ENCODE measurements around the gene RANBP17. TPM values are rescaled to one million over a fixed set of nuclear protein-coding genes. Genes with fewer than 3 reads are reported as not detected.

The RANBP17 gene
- total and polyA plus RNA-seq, 7 experiments from 2014 or later, result 3.0 TPM; not detected in 6

GRCh38 chr5:171128136-171128535 lies 266.3 kb downstream of the RANBP17 start:
- Histone ChIP-seq H3K27me3 (ENCODE audit: control insufficient read depth in 2 of 2, insufficient read depth in 2 of 2, low read length in 2 of 2) (no peaks in the 10 kb centered on the region), H3K36me3 (ENCODE audit: control insufficient read depth in 2 of 3, insufficient read depth in 3 of 3, low read length in 3 of 3) (no peaks in the 10 kb centered on the region), H3K4me3 (ENCODE audit: low read length) (no peak overlapping the region), H3K9me3 (ENCODE audit: control insufficient read depth in 2 of 3, low read length in 3 of 3) (no peaks in the 10 kb centered on the region), H3K4me1 (ENCODE audit: control insufficient read depth in 2 of 2, insufficient read depth in 2 of 2, low read length in 2 of 2) (no peaks in the 10 kb centered on the region), H3K27ac (ENCODE audit: low read depth, low read length) (no peak overlapping the region)
- H3K27me3 Mint-ChIP-seq, result peaks cover 0 to 11% (median 0%) of the 10 kb centered on the region in 5 donors
- no peak overlapping the region for H3K4me3 Mint-ChIP-seq
- intact Hi-C loops (cut with micrococcal nuclease), result no loop called here
- DNase-seq (no peak), ATAC-seq (no peak)
- ChIA-PET POLR2A (no interaction called here), CTCF (no interaction called here)
- no peak overlapping the region for H3K27ac Mint-ChIP-seq
- peaks cover 0 to 3% (median 0%) of the 10 kb centered on the region in 11 donors for H3K9me3 Mint-ChIP-seq
- H3K36me3 Mint-ChIP-seq, result no peaks in the 10 kb centered on the region
- H3K4me1 Mint-ChIP-seq, result no peaks in the 10 kb centered on the region

- H3K36me3 ChIP-seq (ENCODE audit: control insufficient read depth in 2 of 3, insufficient read depth in 3 of 3, low read length in 3 of 3), result no peaks in the 10 kb centered on the region
- ATAC-seq (no peak), DNase-seq (no peak)
- H3K9me3 ChIP-seq (ENCODE audit: control insufficient read depth in 2 of 3, low read length in 3 of 3), result no peaks in the 10 kb centered on the region
- H3K27ac ChIP-seq (ENCODE audit: low read depth, low read length), result no peak overlapping the region
- Mint-ChIP-seq H3K27me3 (no peaks in the 10 kb centered on the region), H3K9me3 (peaks cover 0 to 3% (median 0%) of the 10 kb centered on the region in 11 donors), H3K4me1 (no peaks in the 10 kb centered on the region), H3K27ac (no peak overlapping the region), H3K4me3 (no peak overlapping the region), H3K36me3 (no peaks in the 10 kb centered on the region)
- no peaks in the 10 kb centered on the region for H3K4me1 ChIP-seq (ENCODE audit: control insufficient read depth in 2 of 2, insufficient read depth in 2 of 2, low read length in 2 of 2)
- CTCF ChIA-PET, result no interaction called here
- H3K27me3 ChIP-seq (ENCODE audit: control insufficient read depth in 2 of 2, insufficient read depth in 2 of 2, low read length in 2 of 2), result no peaks in the 10 kb centered on the region
- H3K4me3 ChIP-seq (ENCODE audit: low read length), result no peak overlapping the region
- intact Hi-C loops (cut with micrococcal nuclease), result no loop called here
- POLR2A ChIA-PET, result no interaction called here
Measured at GRCh38 chr5:171129308-171129707, 267.5 kb downstream of the RANBP17 start.

- H3K36me3 ChIP-seq (ENCODE audit: control insufficient read depth in 2 of 3, insufficient read depth in 3 of 3, low read length in 3 of 3), result no peaks in the 10 kb centered on the region
- intact Hi-C loops (cut with micrococcal nuclease), result no loop called here
- no peak overlapping the region for H3K4me3 ChIP-seq (ENCODE audit: low read length)
- Mint-ChIP-seq H3K4me1 (no peaks in the 10 kb centered on the region), H3K27me3 (peaks cover 0 to 5% (median 0%) of the 10 kb centered on the region in 5 donors), H3K4me3 (no peak overlapping the region), H3K9me3 (no peaks in the 10 kb centered on the region), H3K36me3 (no peaks in the 10 kb centered on the region), H3K27ac (no peak overlapping the region)
- H3K27me3 ChIP-seq (ENCODE audit: control insufficient read depth in 2 of 2, insufficient read depth in 2 of 2, low read length in 2 of 2), result no peaks in the 10 kb centered on the region
- ATAC-seq, result no peak
- no peaks in the 10 kb centered on the region for H3K9me3 ChIP-seq (ENCODE audit: control insufficient read depth in 2 of 3, low read length in 3 of 3)
- H3K27ac ChIP-seq (ENCODE audit: low read depth, low read length), result no peak overlapping the region
- CTCF ChIA-PET, result no interaction called here
- no peak for DNase-seq
- POLR2A ChIA-PET, result no interaction called here
- H3K4me1 ChIP-seq (ENCODE audit: control insufficient read depth in 2 of 2, insufficient read depth in 2 of 2, low read length in 2 of 2), result no peaks in the 10 kb centered on the region
Measured at GRCh38 chr5:171131497-171131896, 269.7 kb downstream of the RANBP17 start.

DNA sequence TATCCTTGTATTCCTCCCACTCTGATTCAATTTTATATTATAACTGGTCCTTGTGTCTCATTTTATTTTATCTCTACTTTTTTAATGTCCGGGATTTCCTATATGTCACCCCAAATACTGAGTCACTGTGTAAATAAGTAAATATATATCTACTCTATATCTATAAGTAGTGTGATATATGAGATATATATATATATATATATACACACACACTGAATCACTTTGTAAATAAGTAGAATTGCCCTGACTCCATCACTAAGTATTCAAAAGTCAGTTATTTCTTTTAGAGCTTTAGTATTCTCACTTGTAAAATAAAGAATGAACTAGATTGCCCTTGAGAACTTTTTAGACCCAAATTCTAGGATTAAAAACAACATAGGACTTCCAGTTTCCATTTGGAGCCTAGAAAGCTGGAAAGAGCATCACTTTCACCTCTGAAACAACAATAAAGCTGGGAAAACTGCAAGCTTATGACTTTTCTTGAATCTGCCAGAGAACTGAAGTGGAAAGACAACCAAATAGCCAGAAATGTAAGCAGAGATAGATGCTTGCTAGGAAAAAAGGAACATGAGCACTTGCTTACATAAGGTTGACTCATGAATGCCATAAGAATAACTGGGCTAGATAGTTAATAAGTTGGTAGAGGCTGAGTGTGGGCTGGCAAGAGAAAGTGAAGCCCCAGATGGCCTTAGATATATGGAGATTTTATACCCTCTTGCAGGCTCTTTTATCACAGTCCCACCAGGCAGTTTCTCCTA lies 276.1 kb downstream of the RANBP17 start:
- intact Hi-C loops (cut with micrococcal nuclease), result no loop called here
- Mint-ChIP-seq H3K27ac (no peak overlapping the region), H3K27me3 (peaks cover 2 to 9% (median 5%) of the 10 kb centered on the region in 5 donors), H3K4me3 (no peak overlapping the region), H3K36me3 (no peaks in the 10 kb centered on the region), H3K4me1 (no peaks in the 10 kb centered on the region), H3K9me3 (no peaks in the 10 kb centered on the region)
- H3K4me1 ChIP-seq (ENCODE audit: control insufficient read depth in 2 of 2, insufficient read depth in 2 of 2, low read length in 2 of 2), result no peaks in the 10 kb centered on the region
- ATAC-seq (no peak), DNase-seq (no peak)
- no peak overlapping the region for H3K4me3 ChIP-seq (ENCODE audit: low read length)
- ChIA-PET POLR2A (no interaction called here), CTCF (no interaction called here)
- H3K36me3 ChIP-seq (ENCODE audit: control insufficient read depth in 2 of 3, insufficient read depth in 3 of 3, low read length in 3 of 3), result no peaks in the 10 kb centered on the region
- no peaks in the 10 kb centered on the region for H3K9me3 ChIP-seq (ENCODE audit: control insufficient read depth in 2 of 3, low read length in 3 of 3)
- H3K27me3 ChIP-seq (ENCODE audit: control insufficient read depth in 2 of 2, insufficient read depth in 2 of 2, low read length in 2 of 2), result no peaks in the 10 kb centered on the region
- H3K27ac ChIP-seq (ENCODE audit: low read depth, low read length), result no peak overlapping the region

DNA sequence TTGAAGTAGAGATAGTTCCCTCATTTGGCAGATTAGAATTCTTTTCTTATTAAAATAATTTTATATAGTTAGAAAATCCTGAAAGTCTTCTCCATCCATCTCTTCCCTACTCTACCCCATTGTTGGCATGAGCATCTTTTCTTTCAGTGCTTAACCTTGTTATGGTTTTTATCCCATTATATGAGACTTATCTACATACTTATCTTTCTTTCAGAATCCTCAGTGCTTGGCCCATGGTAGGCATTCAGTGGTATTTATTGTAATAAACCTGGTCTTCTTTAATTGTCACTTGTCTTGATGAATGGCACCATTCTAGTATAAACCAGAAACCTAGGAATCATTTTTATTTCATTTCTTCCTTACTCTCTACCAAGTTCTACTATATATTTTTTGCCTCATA lies 277.4 kb downstream of the RANBP17 start:
- DNase-seq, result no peak
- H3K4me3 ChIP-seq (ENCODE audit: low read length), result no peak overlapping the region
- ChIA-PET POLR2A (no interaction called here), CTCF (no interaction called here)
- H3K9me3 ChIP-seq (ENCODE audit: control insufficient read depth in 2 of 3, low read length in 3 of 3), result no peaks in the 10 kb centered on the region
- no peak for ATAC-seq
- H3K9me3 Mint-ChIP-seq, result no peaks in the 10 kb centered on the region
- no peaks in the 10 kb centered on the region for H3K36me3 Mint-ChIP-seq
- no peaks in the 10 kb centered on the region for H3K4me1 Mint-ChIP-seq
- H3K27ac ChIP-seq (ENCODE audit: low read depth, low read length), result no peak overlapping the region
- no peaks in the 10 kb centered on the region for H3K27me3 ChIP-seq (ENCODE audit: control insufficient read depth in 2 of 2, insufficient read depth in 2 of 2, low read length in 2 of 2)
- intact Hi-C loops (cut with micrococcal nuclease), result no loop called here
- no peak overlapping the region for H3K4me3 Mint-ChIP-seq
- H3K27ac Mint-ChIP-seq, result no peak overlapping the region
- no peaks in the 10 kb centered on the region for H3K36me3 ChIP-seq (ENCODE audit: control insufficient read depth in 2 of 3, insufficient read depth in 3 of 3, low read length in 3 of 3)
- peaks cover 2 to 9% (median 5%) of the 10 kb centered on the region in 5 donors for H3K27me3 Mint-ChIP-seq
- no peaks in the 10 kb centered on the region for H3K4me1 ChIP-seq (ENCODE audit: control insufficient read depth in 2 of 2, insufficient read depth in 2 of 2, low read length in 2 of 2)

- no peak overlapping the region for H3K4me3 ChIP-seq (ENCODE audit: low read length)
- no peaks in the 10 kb centered on the region for H3K4me1 ChIP-seq (ENCODE audit: control insufficient read depth in 2 of 2, insufficient read depth in 2 of 2, low read length in 2 of 2)
- H3K27ac ChIP-seq (ENCODE audit: low read depth, low read length), result no peak overlapping the region
- DNase-seq (no peak), ATAC-seq (no peak)
- no peaks in the 10 kb centered on the region for H3K4me1 Mint-ChIP-seq
- CTCF ChIA-PET, result no interaction called here
- intact Hi-C loops (cut with micrococcal nuclease), result no loop called here
- no peaks in the 10 kb centered on the region for H3K36me3 ChIP-seq (ENCODE audit: control insufficient read depth in 2 of 3, insufficient read depth in 3 of 3, low read length in 3 of 3)
- no peak overlapping the region for H3K27ac Mint-ChIP-seq
- H3K4me3 Mint-ChIP-seq, result no peak overlapping the region
- H3K9me3 ChIP-seq (ENCODE audit: control insufficient read depth in 2 of 3, low read length in 3 of 3), result no peaks in the 10 kb centered on the region
- peaks cover 0 to 9% (median 5%) of the 10 kb centered on the region in 5 donors for H3K27me3 Mint-ChIP-seq
- POLR2A ChIA-PET, result no interaction called here
- no peaks in the 10 kb centered on the region for H3K27me3 ChIP-seq (ENCODE audit: control insufficient read depth in 2 of 2, insufficient read depth in 2 of 2, low read length in 2 of 2)
- H3K9me3 Mint-ChIP-seq, result no peaks in the 10 kb centered on the region
- H3K36me3 Mint-ChIP-seq, result no peaks in the 10 kb centered on the region
Measured at GRCh38 chr5:171142617-171143016, 280.8 kb downstream of the RANBP17 start.

DNA sequence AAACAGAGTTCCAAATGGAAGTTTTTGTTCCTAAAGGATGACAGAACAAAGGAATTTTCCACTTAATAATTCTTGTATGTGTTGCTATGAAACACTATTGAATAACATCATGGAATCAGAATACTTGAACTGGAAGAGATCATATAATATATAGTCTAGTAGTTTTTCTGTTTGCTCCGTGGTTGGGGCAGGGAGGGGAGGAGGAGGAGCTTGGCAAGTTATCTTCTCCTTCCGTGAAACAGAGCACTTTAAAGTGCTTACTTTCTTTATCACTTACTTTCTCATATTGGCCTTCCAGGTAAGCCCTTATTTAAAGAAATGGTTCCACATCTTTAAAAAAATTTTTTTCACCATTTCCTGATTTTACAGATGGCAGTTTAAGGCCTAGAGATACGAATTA lies 281.4 kb downstream of the RANBP17 start:
- Histone ChIP-seq H3K4me3 (ENCODE audit: low read length) (no peak overlapping the region), H3K4me1 (ENCODE audit: control insufficient read depth in 2 of 2, insufficient read depth in 2 of 2, low read length in 2 of 2) (no peaks in the 10 kb centered on the region), H3K27me3 (ENCODE audit: control insufficient read depth in 2 of 2, insufficient read depth in 2 of 2, low read length in 2 of 2) (no peaks in the 10 kb centered on the region), H3K9me3 (ENCODE audit: control insufficient read depth in 2 of 3, low read length in 3 of 3) (no peaks in the 10 kb centered on the region), H3K36me3 (ENCODE audit: control insufficient read depth in 2 of 3, insufficient read depth in 3 of 3, low read length in 3 of 3) (no peaks in the 10 kb centered on the region), H3K27ac (ENCODE audit: low read depth, low read length) (no peak overlapping the region)
- no peaks in the 10 kb centered on the region for H3K4me1 Mint-ChIP-seq
- no peak for ATAC-seq
- no peaks in the 10 kb centered on the region for H3K36me3 Mint-ChIP-seq
- H3K27me3 Mint-ChIP-seq, result peaks cover 0 to 9% (median 5%) of the 10 kb centered on the region in 5 donors
- H3K9me3 Mint-ChIP-seq, result no peaks in the 10 kb centered on the region
- POLR2A ChIA-PET, result no interaction called here
- intact Hi-C loops (cut with micrococcal nuclease), result no loop called here
- DNase-seq, result no peak
- CTCF ChIA-PET, result no interaction called here
- H3K4me3 Mint-ChIP-seq, result no peak overlapping the region
- H3K27ac Mint-ChIP-seq, result no peak overlapping the region

Data from naive thymus-derived CD4-positive, alpha-beta T cell (primary cell).